Mammary epithelial cell (primary cell): ENCODE results near the gene CTDSP1.

Experiments
- EZH2 ChIP-seq: IDR thresholded peaks from 2 replicates; pipeline ENCODE4 v1.6.1; 2012; ENCODE audit warnings: low read length, inconsistent platforms, borderline replicate concordance
- TF ChIP-seq, protein P1 (sequence below), 2 donors: IDR thresholded peaks in 1 of 2; conservative IDR thresholded peaks in 1 of 2; 2 replicates each; pipeline ENCODE4 v1.5.1; 2011 to 2012; ENCODE audit warnings: inconsistent platforms in 2 of 2, low read length in 2 of 2, mild to moderate bottlenecking in 2 of 2, control low read depth in 1 of 2, low read depth in 1 of 2; ENCODE audit not compliant: insufficient read depth in 1 of 2; ENCODE audit errors: extremely low read depth in 1 of 2

GRCh38 chr2:218384975-218385374 lies 14.7 kb upstream of the CTDSP1 start:
- TF ChIP-seq, protein P1, sequence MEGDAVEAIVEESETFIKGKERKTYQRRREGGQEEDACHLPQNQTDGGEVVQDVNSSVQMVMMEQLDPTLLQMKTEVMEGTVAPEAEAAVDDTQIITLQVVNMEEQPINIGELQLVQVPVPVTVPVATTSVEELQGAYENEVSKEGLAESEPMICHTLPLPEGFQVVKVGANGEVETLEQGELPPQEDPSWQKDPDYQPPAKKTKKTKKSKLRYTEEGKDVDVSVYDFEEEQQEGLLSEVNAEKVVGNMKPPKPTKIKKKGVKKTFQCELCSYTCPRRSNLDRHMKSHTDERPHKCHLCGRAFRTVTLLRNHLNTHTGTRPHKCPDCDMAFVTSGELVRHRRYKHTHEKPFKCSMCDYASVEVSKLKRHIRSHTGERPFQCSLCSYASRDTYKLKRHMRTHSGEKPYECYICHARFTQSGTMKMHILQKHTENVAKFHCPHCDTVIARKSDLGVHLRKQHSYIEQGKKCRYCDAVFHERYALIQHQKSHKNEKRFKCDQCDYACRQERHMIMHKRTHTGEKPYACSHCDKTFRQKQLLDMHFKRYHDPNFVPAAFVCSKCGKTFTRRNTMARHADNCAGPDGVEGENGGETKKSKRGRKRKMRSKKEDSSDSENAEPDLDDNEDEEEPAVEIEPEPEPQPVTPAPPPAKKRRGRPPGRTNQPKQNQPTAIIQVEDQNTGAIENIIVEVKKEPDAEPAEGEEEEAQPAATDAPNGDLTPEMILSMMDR (conservative IDR thresholded peaks at IDR 0.05 in 1 of 2, IDR thresholded peaks at IDR 0.05 in 1 of 2; ENCODE audit: extremely low read depth in 1 of 2, insufficient read depth in 1 of 2, low read depth in 1 of 2, low read length in 2 of 2): no peak
- no peak for TF ChIP-seq EZH2
